Activated naive CD8-positive, alpha-beta T cell treated with anti-CD3 and anti-CD28 coated beads, Interleukin-2, amount 50 U/mL, for 24 hours (primary cell): Measurements from ENCODE around the gene CCDC6.
"Not testable (repeated sequence)": the region's sequence is repeated elsewhere in the genome, so short reads cannot be mapped to it uniquely, and the experiment has no call there.

Experiments
- ATAC-seq: fragments of 150-1000 bp; cut with Tn5 transposase; one replicate; pipeline ENCODE4 v1.10.0; 2021
- DNase-seq: peaks from one replicate; pipeline ENCODE4 v3.0.0; 2021
- H3K27ac Mint-ChIP-seq: one replicate; pipeline ENCODE4 v1.8.0; 2021; ENCODE audit warnings: mild to moderate bottlenecking, mixed read lengths
- H3K27me3 Mint-ChIP-seq: one replicate; pipeline ENCODE4 v1.8.0; 2021; ENCODE audit warnings: mixed read lengths
- H3K36me3 Mint-ChIP-seq: one replicate; pipeline ENCODE4 v1.8.0; 2021; ENCODE audit warnings: low read depth, mixed read lengths
- H3K4me1 Mint-ChIP-seq: one replicate; pipeline ENCODE4 v1.8.0; 2021; ENCODE audit warnings: mixed read lengths
- H3K4me3 Mint-ChIP-seq: one replicate; pipeline ENCODE4 v1.8.0; 2021; ENCODE audit warnings: mild to moderate bottlenecking, moderate library complexity, mixed read lengths
- H3K9me3 Mint-ChIP-seq: one replicate; pipeline ENCODE4 v1.8.0; 2021; ENCODE audit warnings: mixed read lengths

CCDC6 gene

DNA sequence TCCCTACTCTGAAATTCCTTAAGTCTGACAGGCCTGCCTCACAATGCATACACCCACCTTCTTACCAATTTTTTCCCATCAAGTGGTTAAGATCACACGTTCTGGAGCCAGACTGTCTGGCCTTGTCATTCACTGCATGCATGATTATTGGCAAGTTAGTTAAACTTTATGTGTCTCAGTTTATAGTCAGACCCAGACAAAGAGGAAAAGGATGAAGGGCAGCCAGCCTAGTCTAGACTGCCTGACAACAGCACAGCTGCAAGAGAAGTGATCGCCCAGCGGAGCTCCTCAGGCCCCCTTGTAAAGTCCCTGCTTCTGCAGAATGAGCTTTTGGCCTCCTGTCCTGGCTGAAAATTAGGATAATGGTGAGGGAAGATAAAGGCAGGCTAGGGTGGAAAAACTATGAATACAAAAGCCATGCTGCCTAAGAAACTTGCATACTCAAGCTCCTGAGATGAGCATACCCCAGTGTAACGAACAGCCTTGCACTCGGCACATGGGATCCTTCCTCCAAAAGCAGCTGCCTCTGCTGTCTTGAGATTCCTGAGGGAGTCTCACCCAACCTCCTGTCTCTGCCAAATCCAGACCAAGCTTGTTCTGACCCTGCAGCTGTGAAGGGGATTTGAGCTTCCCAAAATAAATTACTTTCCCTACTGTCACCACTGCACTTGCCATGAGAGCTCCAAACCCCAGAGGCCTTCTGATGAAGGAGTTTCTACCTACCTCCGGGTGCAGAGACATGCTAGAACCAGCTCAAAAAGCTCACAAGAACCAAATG lies 126.4 kb downstream of the CCDC6 start:
- H3K4me3 Mint-ChIP-seq = no peak overlapping the region
- ATAC-seq = no peak
- peaks cover 2% of the 10 kb centered on the region for H3K36me3 Mint-ChIP-seq

GRCh38 chr10:59774451-59774850 lies 131.9 kb downstream of the CCDC6 start:
- ATAC-seq (no peak), DNase-seq (no peak)
- no peaks in the 10 kb centered on the region for H3K27me3 Mint-ChIP-seq
- H3K36me3 Mint-ChIP-seq = peaks cover 2% of the 10 kb centered on the region
- H3K9me3 Mint-ChIP-seq = peaks cover 15% of the 10 kb centered on the region
- no peaks in the 10 kb centered on the region for H3K4me1 Mint-ChIP-seq
- H3K4me3 Mint-ChIP-seq = no peak overlapping the region
- no peak overlapping the region for H3K27ac Mint-ChIP-seq

More for the DNA sequence above, 126.4 kb downstream of the CCDC6 start:
- no peaks in the 10 kb centered on the region for H3K27me3 Mint-ChIP-seq
- DNase-seq = no peak
- no peaks in the 10 kb centered on the region for H3K4me1 Mint-ChIP-seq
- peaks cover 15% of the 10 kb centered on the region for H3K9me3 Mint-ChIP-seq
- H3K27ac Mint-ChIP-seq = no peak overlapping the region

- Mint-ChIP-seq H3K9me3 (peaks cover 11% of the 10 kb centered on the region), H3K27me3 (no peaks in the 10 kb centered on the region), H3K36me3 (peaks cover 2% of the 10 kb centered on the region), H3K4me1 (no peaks in the 10 kb centered on the region), H3K4me3 (no peak overlapping the region), H3K27ac (no peak overlapping the region)
- ATAC-seq = no peak
- DNase-seq = no peak
These were observed 133.3 kb downstream of the CCDC6 start for GRCh38 chr10:59773088-59773487.

GRCh38 chr10:59771162-59771807 lies 135.1 kb downstream of the CCDC6 start:
- H3K9me3 Mint-ChIP-seq = peaks cover under 1% of the 10 kb centered on the region
- ATAC-seq = no peak
- no peaks in the 10 kb centered on the region for H3K4me1 Mint-ChIP-seq
- no peak overlapping the region for H3K4me3 Mint-ChIP-seq
- no peak overlapping the region for H3K27ac Mint-ChIP-seq
- H3K27me3 Mint-ChIP-seq = no peaks in the 10 kb centered on the region
- H3K36me3 Mint-ChIP-seq = no peaks in the 10 kb centered on the region
- no peak for DNase-seq

DNA sequence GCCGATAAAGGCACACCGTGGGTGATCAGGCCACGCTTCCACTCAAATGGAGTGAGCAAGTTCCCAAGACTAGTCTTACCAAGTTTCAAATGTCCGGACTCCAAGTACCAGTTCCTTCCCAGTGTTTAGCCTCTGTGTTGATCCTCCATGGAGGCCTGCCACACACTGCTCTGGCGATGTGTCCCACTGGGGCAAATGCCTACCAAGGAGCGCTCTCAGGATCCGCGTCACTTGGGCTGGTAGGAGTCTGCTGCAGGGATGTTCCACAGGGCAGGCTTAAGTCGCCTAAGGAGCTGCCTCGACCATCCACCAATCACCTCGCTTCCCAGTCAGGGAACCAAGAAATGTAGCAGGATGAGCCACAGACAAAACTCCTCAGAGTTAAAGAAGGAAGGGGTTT lies 135.7 kb downstream of the CCDC6 start:
- Mint-ChIP-seq H3K4me3 (no peak overlapping the region), H3K27me3 (no peaks in the 10 kb centered on the region), H3K9me3 (no peaks in the 10 kb centered on the region), H3K4me1 (no peaks in the 10 kb centered on the region), H3K36me3 (no peaks in the 10 kb centered on the region), H3K27ac (no peak overlapping the region)
- DNase-seq (no peak), ATAC-seq (no peak)

DNA sequence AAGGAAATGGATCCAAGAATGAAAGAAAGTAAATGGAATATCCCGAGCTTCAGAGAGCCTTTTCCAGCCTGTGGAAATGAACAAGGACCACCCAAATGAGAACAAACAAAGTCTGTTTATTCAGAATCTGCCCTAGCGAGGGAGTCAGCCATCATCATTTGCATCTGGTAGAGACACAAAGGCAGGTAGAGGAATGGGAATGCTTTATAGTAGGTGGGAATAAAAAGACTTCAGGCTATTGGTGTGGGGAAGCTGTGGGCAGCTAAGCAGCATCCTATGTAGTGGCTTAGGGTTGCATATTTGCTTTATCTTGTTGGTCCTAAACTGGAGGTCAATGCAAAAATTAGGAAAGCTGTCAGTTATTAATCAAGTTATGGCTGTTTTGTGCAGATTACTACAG lies 143.9 kb downstream of the CCDC6 start:
- DNase-seq (no peak), ATAC-seq (no peak)
- no peaks in the 10 kb centered on the region for H3K36me3 Mint-ChIP-seq
- H3K4me3 Mint-ChIP-seq = no peak overlapping the region
- H3K27ac Mint-ChIP-seq = no peak overlapping the region
- peaks cover 10% of the 10 kb centered on the region for H3K27me3 Mint-ChIP-seq
- H3K9me3 Mint-ChIP-seq = peaks cover 13% of the 10 kb centered on the region
- H3K4me1 Mint-ChIP-seq = no peaks in the 10 kb centered on the region

DNA sequence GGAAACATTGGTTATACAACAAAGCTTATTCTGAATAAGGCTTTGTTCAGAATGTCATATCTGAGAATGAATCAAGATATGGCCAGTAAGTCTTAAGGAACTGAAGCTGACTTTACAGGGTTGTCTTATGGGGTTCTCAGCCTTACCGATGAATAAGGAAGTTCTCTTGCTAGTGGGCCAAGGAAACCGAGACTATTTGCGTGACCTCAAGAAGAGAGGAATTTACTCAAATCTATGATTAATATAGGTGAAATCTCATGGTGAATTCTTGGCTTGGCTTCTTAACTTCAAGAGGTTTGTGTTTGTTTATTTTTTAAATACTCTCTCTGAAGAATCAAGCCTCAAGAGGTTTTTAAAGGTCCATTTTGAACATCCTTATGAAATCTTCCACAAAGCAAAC lies 148.4 kb downstream of the CCDC6 start:
- Mint-ChIP-seq H3K9me3 (peaks cover 13% of the 10 kb centered on the region), H3K4me1 (no peaks in the 10 kb centered on the region), H3K4me3 (no peak overlapping the region), H3K27ac (no peak overlapping the region), H3K27me3 (peaks cover 4% of the 10 kb centered on the region), H3K36me3 (no peaks in the 10 kb centered on the region)
- ATAC-seq = no peak
- no peak for DNase-seq

DNA sequence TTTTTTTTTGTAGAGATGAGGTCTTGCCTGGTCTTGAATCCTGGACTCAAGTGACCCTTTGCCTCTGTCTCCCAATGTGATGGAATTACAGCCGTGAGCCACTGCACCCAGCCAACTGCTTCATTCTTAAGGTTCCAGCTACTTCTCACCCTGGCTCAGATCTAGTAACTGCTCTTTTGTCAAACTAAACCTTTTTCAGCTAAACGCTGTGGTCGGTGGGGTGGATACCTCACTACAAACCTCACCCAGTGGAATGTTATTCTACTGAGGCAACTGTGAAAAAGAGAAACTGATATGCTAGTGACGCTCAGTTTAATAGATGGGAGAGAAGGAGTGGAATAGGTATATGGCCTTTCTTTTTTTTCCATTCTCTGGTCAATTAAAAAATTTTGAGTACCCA lies 151.4 kb downstream of the CCDC6 start:
- Mint-ChIP-seq H3K4me1 (no peaks in the 10 kb centered on the region), H3K36me3 (no peaks in the 10 kb centered on the region), H3K4me3 (no peak overlapping the region), H3K27ac (no peak overlapping the region), H3K27me3 (peaks cover 3% of the 10 kb centered on the region), H3K9me3 (peaks cover 5% of the 10 kb centered on the region)
- DNase-seq (no peak), ATAC-seq (no peak)

DNA sequence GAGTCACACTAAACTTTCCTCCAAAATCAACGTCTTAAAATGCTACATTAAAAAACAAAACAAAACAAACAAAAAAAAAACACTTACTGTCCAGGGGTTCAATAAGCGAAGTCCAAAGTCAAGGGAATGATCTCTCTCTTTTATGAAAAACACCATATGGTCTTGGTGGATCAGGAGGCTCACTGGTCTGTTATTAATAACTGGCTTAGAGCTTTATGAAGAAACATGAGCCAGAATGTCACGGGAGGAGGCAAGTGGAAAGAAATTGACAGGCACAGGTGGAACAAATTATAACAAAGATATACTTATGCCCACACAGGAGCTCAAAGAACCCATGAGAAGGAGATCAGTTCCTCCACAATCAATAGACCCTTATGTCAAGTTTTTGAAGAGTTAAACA lies 153.1 kb downstream of the CCDC6 start, which contains the start of gene MRLN:
Gene MRLN (minus strand): TSS at position 189 of the 400 bp plus-strand sequence.
- H3K4me1 Mint-ChIP-seq = no peaks in the 10 kb centered on the region
- H3K36me3 Mint-ChIP-seq = no peaks in the 10 kb centered on the region
- peaks cover 3% of the 10 kb centered on the region for H3K27me3 Mint-ChIP-seq
- H3K9me3 Mint-ChIP-seq = no peaks in the 10 kb centered on the region
- DNase-seq = no peak
- no peak within 1 kb of the TSS for H3K27ac Mint-ChIP-seq
- ATAC-seq = no peak
- no peak within 1 kb of the TSS for H3K4me3 Mint-ChIP-seq

- no peak overlapping the region for H3K27ac Mint-ChIP-seq
- no peaks in the 10 kb centered on the region for H3K4me1 Mint-ChIP-seq
- H3K4me3 Mint-ChIP-seq = no peak overlapping the region
- DNase-seq (no peak), ATAC-seq (no peak)
- no peaks in the 10 kb centered on the region for H3K36me3 Mint-ChIP-seq
- no peaks in the 10 kb centered on the region for H3K9me3 Mint-ChIP-seq
- peaks cover 3% of the 10 kb centered on the region for H3K27me3 Mint-ChIP-seq
These were observed 153.9 kb downstream of the CCDC6 start for GRCh38 chr10:59752278-59752940.

DNA sequence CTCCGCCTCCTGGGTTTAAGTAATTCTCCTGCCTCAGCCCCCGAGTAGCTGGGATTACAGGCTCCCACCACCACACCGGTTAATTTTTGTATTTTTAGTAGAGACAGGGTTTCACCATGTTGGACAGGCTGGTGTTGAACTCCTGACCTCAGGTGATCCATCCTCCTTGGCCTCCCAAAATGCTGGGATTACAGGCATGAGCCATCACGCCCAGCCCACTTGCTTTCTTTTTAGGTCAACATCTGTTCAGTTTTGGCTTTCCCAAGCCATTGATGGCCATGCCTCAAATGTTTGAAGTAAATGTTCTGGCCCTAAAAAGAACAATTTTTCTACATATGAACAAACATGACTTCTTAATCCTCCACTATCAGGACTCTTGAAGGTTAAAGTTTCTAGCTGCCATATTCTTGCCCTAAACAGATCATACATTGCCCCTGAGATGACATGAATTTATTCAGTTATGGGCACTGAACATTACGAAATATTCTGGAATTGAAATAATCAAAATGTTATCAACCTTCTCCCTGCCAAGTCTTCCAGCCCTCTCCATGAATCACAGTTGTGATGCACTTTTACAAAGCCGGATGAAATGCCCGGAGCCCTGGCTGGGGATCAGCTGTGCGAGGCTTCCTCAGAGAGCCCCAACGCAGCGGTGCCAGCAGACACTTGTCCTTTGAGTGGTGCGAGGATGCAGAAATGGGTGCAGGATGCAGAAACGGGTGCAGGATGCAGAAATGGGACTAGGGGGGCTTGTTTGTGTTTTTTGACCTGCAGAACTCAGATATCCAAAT lies 156.0 kb downstream of the CCDC6 start:
- Mint-ChIP-seq H3K27me3 (peaks cover 5% of the 10 kb centered on the region), H3K36me3 (no peaks in the 10 kb centered on the region)

GRCh38 chr10:59748834-59749233 lies 157.5 kb downstream of the CCDC6 start:
- Mint-ChIP-seq H3K36me3 (no peaks in the 10 kb centered on the region), H3K4me3 (no peak overlapping the region), H3K4me1 (no peaks in the 10 kb centered on the region), H3K27ac (no peak overlapping the region), H3K9me3 (no peaks in the 10 kb centered on the region), H3K27me3 (peaks cover 5% of the 10 kb centered on the region)
- ATAC-seq (no peak), DNase-seq (no peak)

More for the DNA sequence above, 156.0 kb downstream of the CCDC6 start:
- DNase-seq (no peak), ATAC-seq (no peak)
- Mint-ChIP-seq H3K4me3 (no peak overlapping the region), H3K4me1 (no peaks in the 10 kb centered on the region), H3K27ac (no peak overlapping the region), H3K9me3 (no peaks in the 10 kb centered on the region)

GRCh38 chr10:59745163-59745650 lies 161.1 kb downstream of the CCDC6 start:
- ATAC-seq (no peak), DNase-seq (no peak)
- H3K27ac Mint-ChIP-seq = no peak overlapping the region
- no peaks in the 10 kb centered on the region for H3K36me3 Mint-ChIP-seq
- H3K27me3 Mint-ChIP-seq = peaks cover 2% of the 10 kb centered on the region
- H3K4me3 Mint-ChIP-seq = no peak overlapping the region
- H3K4me1 Mint-ChIP-seq = no peaks in the 10 kb centered on the region
- peaks cover 3% of the 10 kb centered on the region for H3K9me3 Mint-ChIP-seq

DNA sequence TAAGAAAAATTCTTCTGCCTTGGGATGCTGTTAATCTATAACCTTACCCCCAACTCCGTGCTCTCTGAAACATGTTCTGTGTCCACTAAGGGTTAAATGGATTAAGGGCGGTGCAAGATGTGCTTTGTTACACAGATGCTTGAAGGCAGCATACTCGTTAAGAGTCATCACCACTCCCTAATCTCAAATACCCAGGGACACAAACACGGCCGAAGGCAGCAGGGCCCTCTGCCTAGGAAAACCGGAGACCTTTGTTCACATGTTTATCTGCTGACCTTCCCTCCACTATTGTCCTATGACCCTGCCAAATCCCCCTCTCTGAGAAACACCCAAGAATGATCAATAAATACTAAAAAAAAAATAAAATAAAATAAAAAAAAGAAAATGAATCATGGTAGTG lies 161.6 kb downstream of the CCDC6 start:
- H3K9me3 Mint-ChIP-seq, ATAC-seq, H3K36me3 Mint-ChIP-seq, H3K4me3 Mint-ChIP-seq, DNase-seq, H3K27ac Mint-ChIP-seq, H3K4me1 Mint-ChIP-seq, H3K27me3 Mint-ChIP-seq: not testable (repeated sequence)
